LNCAP (cell line): Measurements from ENCODE around the gene IMPDH2.

Experiments
- TF ChIP-seq, protein P1 (sequence below): fragments of 450-650 bp; IDR thresholded peaks from 2 replicates; pipeline ENCODE4 v1.5.1; 2017; ENCODE audit warnings: mild to moderate bottlenecking

The IMPDH2 gene

DNA sequence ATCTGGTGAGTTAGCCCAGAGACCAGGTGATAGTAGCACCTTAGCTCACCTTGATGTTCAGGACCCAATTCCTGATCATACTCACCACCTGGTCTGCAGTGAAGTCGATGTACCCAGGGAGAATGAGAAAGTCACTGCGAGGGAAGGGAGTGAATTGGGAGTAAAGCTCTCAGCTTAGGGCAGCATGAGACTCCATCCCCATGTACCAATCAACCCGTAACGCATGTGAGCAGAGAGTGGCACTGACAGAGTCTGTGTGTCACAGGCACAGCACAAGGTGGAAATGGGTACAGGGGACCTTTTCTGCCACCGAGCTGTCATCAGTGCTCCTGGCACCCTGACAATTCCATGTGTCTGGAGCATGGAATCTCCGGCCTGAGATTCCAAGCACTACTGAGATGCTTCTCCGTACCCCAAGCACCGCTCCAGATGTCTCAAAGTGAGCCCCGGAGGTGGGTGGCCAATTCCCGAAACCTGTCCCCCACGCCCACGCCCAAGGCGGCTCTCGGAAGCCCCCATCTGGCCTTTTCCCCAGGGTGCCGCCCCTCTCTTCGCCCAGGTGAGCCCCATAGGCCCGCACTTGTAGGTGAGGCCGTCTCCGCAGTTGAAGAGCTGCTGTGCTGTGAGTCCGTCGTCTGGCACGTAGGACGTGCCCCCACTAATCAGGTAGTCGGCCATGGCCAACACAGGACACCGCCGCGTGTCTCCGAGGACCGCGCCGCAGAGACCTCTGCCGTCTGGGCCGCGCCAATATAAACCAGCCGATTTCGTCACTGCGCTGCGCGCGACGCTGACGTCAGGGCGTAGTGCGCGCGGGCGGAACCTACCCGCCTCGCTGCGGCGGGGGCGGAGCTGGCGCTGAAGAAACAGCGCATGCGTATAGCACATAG, at the start of gene IMPDH2:
Gene IMPDH2, minus strand, starts transcription at position 726 of the 890 bp plus-strand sequence. Its CDS starts 48 bp downstream, at position 678.
- TF ChIP-seq, protein P1, sequence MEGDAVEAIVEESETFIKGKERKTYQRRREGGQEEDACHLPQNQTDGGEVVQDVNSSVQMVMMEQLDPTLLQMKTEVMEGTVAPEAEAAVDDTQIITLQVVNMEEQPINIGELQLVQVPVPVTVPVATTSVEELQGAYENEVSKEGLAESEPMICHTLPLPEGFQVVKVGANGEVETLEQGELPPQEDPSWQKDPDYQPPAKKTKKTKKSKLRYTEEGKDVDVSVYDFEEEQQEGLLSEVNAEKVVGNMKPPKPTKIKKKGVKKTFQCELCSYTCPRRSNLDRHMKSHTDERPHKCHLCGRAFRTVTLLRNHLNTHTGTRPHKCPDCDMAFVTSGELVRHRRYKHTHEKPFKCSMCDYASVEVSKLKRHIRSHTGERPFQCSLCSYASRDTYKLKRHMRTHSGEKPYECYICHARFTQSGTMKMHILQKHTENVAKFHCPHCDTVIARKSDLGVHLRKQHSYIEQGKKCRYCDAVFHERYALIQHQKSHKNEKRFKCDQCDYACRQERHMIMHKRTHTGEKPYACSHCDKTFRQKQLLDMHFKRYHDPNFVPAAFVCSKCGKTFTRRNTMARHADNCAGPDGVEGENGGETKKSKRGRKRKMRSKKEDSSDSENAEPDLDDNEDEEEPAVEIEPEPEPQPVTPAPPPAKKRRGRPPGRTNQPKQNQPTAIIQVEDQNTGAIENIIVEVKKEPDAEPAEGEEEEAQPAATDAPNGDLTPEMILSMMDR, result no peak

DNA sequence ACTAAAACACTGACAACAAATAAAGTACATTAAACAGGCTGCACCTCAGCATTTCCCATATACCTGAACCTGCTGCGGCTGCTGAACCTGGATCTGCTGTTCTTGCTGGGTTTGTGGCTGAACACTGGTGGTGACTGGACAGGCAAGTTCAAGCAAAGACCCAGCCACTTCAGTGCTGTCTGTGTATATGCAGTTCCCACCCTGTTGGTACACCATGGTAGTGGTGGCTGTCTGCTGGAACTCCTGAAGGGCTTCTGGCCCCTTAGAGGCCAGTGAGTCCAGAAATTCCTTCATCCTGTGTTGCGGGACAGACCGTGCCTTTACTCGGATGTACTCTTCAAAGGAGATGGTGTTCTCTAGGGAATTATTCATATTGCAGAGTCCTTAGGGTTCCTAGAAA, 47.4 kb upstream of the IMPDH2 start:
- TF ChIP-seq, protein P1, result no peak

DNA sequence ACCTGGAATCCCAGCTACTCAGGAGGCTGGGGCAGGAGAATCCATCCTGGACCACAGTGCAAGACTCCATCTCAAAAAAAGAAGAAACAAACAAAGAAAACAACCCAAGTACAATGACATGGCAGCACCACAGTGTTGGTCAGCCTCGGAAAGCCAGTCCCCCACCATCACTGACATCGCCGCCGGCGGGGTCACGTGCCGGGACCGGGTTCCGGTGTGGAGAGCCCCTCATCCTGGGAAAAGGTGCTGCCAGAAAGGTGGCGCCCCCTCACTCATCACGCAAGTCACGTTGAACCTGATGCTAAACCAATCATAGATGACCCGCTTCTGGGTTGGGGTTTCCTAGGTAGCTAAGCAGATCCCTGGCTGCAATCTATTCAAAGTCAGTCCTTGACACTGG, 46.9 kb upstream of the IMPDH2 start:
- TF ChIP-seq, protein P1, result no peak

DNA sequence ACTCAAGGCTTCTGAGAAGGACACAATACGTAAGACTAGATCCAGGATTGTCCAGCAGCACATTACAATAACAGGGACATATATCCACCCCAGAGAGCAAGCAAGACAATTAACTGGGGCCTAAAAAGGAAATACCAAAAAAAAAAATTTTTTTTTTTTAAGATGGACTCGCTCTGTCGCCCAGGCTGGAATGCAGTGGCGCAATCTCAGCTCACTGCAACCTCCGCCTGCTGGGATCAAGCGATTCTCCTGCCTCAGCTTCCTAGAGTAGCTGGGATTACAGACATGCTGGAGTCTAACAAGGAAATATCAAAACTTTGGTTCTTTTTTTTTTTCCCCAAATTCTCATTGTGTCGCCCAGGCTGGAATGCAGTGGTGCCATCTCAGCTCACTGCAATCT, 28.8 kb upstream of the IMPDH2 start:
- TF ChIP-seq, protein P1, result no peak

DNA sequence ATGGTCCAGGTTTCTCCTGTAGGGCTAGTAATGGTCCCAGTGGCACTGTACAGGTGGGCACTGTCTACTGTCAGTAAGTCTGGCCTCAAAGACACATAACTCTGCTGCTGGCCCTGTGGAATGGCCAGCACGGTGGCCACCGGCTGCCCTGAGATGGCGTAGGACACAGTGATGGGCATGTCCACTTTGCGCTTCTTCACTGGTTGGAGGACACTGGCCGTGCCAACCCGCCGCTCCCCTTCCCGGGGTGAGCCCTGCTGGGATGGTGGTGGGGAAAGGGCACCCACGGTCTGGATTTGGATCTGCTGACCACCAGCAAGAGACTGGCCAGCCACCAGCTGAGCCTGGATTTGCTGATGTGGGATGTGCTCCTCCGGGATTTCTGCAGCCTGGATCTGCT, 28.1 kb upstream of the IMPDH2 start:
- TF ChIP-seq, protein P1, result no peak

DNA sequence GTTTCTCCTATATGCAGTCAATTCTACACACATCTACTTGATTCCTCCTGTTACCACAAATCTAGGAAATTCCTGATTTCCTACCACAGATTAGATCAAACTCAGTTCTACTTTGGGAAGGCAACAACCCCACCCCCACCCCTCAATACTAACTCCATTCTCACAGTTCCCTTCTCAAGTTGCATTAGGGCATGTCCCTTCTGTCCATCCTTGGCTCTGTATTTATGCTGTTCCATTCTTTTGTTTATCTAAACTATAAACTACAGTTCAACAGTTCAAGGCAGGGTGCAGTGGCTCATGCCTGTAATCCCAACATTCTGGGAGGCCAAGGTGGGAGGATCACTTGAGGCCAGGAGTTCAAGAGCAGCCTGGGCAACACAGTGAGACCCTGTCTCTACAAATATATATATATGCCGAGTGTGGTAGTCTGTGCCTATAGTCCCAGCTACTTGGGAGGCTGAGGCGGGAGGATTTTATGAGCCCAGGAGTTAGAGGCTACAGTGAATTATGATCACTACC, 25.2 kb upstream of the IMPDH2 start:
- TF ChIP-seq, protein P1, result no peak

DNA sequence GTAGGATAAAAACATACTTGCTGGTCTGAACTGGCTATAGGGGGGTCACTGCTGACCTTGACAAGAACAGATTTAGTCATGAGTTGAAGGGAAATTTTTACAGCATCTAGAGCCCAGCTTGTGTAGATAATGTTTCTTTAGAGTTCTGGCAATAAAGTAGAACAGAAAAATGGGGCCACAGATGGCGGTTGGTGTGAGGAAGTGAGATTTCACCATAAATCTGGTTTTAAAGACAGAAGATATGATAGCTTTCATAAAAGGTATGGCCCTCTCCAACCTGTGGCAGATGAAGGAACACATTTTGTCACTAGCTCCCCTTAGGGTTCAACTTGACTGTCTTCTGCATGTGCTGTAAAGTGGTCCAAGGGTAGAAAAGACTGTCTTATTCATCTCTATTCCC, 24.3 kb upstream of the IMPDH2 start:
- TF ChIP-seq, protein P1, result no peak
